ENCODE data around the gene OR7D4.

Gene OR7D4

DNA sequence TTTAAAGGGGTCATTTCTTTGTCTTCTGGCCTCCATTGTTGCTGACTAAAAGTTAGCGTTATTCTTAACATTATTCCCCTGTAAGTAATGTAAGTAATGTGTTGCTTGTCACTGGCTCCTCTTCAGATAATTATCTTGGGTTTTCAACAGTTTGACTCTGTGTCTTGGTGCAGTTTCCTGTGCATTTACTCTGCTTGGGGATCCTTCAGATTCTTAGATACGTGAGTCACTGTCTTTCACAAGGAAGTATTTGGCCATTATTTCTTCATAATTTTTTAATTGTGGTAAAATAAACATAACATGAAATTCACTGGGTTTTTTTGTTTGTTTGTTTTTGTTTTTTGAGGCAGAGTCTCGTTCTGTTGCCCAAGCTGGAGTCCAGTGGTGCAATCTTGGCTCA is 54.1 kb downstream of the OR7D4 start:
- no peaks in the 10 kb centered on the region for H3K4me1 ChIP-seq (ENCODE audit: control insufficient read depth, insufficient read depth, low read length)
- no peak overlapping the region for H3K4me3 ChIP-seq (ENCODE audit: low read depth, low read length)
- no peak overlapping the region for H3K27ac ChIP-seq (ENCODE audit: extremely low read depth, low read depth, low read length)
- POLR2A ChIA-PET: no interaction called here
- peaks cover 24 to 50% of the 10 kb centered on the region in 2 experiments for H3K36me3 ChIP-seq (ENCODE audit: control insufficient read depth in 2 of 2, insufficient read depth in 1 of 2, low read length in 2 of 2)
- TF ChIP-seq ZBTB1 (tag by site-specific recombination; IDR thresholded peaks at IDR 0.05) (no peak), ZNF488 (tag by site-specific recombination; IDR thresholded peaks at IDR 0.05) (no peak), YY1 (tag by site-specific recombination; IDR thresholded peaks at IDR 0.05) (no peak), GLI4 (tag by site-specific recombination; IDR thresholded peaks at IDR 0.05) (no peak), GLIS1 (tag by site-specific recombination; IDR thresholded peaks at IDR 0.05) (no peak), ZNF335 (tag by site-specific recombination; conservative IDR thresholded peaks at IDR 0.05) (no peak), ZSCAN30 (tag by site-specific recombination; IDR thresholded peaks at IDR 0.05) (no peak), ZNF366 (tag by site-specific recombination; conservative IDR thresholded peaks at IDR 0.05) (no peak), KLF7 (tag by site-specific recombination; IDR thresholded peaks at IDR 0.05; ENCODE audit: borderline replicate concordance) (no peak), GLIS2 (tag by site-specific recombination; IDR thresholded peaks at IDR 0.05) (no peak), PRDM2 (tag by site-specific recombination; IDR thresholded peaks at IDR 0.05; ENCODE audit: borderline replicate concordance) (no peak), ZFP3 (tag by site-specific recombination; IDR thresholded peaks at IDR 0.05; ENCODE audit: low read depth) (no peak), KLF1 (tag by site-specific recombination; IDR thresholded peaks at IDR 0.05) (no peak), ZNF37A (tag by site-specific recombination; IDR thresholded peaks at IDR 0.05) (no peak), ZBTB8A (tag by site-specific recombination; IDR thresholded peaks at IDR 0.05) (no peak)
- CTCF ChIA-PET: no interaction called here
- peaks cover 2% of the 10 kb centered on the region for H3K9me3 ChIP-seq (ENCODE audit: control insufficient read depth, insufficient read depth, low read depth, low read length)

- Histone ChIP-seq H3K27ac (ENCODE audit: extremely low read depth, low read depth, low read length) (no peak overlapping the region), H3K4me3 (ENCODE audit: low read depth, low read length) (no peak overlapping the region), H3K4me1 (ENCODE audit: control insufficient read depth, insufficient read depth, low read length) (no peaks in the 10 kb centered on the region), H3K36me3 (ENCODE audit: control insufficient read depth in 2 of 2, insufficient read depth in 1 of 2, low read length in 2 of 2) (peaks cover 52 to 87% of the 10 kb centered on the region in 2 experiments), H3K9me3 (ENCODE audit: control insufficient read depth, insufficient read depth, low read depth, low read length) (peaks cover 2% of the 10 kb centered on the region)
- TF ChIP-seq ZNF211 (tag by site-specific recombination; IDR thresholded peaks at IDR 0.05; ENCODE audit: low read depth): no peak
- TF ChIP-seq REPIN1 (tag by site-specific recombination; IDR thresholded peaks at IDR 0.05; ENCODE audit: low read depth): no peak
- ChIA-PET CTCF (interaction anchor here (0.6 kb wide), 1 partner anchor 443 kb away, joined by 3 read pairs; no protein-coding TSS in a partner anchor), POLR2A (no interaction called here)
Measured at GRCh38 chr19:9161427-9161826, 58.0 kb downstream of the OR7D4 start.

Measured in HEK293 (cell line).